ENCODE results near the gene RAPGEF1.

The RAPGEF1 gene

GRCh38 chr9:131636593-131636992 is 103.3 kb downstream of the RAPGEF1 start:
- peak in 1 of 3 donors; percentile 24 for DNase-seq
- POLR2A ChIA-PET: interaction anchor here (1.4 kb wide), 1 partner anchor 20 kb away, joined by 3 read pairs; no protein-coding TSS in a partner anchor
- Histone ChIP-seq H3K9me3 (ENCODE audit: control extremely low read depth in 1 of 5, control insufficient read depth in 4 of 5, insufficient read depth in 2 of 5, low read depth in 1 of 5, low read length in 4 of 5) (no peaks in the 10 kb centered on the region), H3K4me3 (ENCODE audit: control insufficient read depth in 1 of 7, extremely low read depth in 1 of 7, insufficient read depth in 4 of 7, low read depth in 2 of 7, low read length in 6 of 7) (no peak overlapping the region), H3K4me1 (ENCODE audit: control extremely low read depth in 1 of 4, control insufficient read depth in 4 of 4, insufficient read depth in 4 of 4, low read length in 3 of 4) (peaks cover 5 to 15% (median 12%) of the 10 kb centered on the region in 4 experiments), H3K27ac (ENCODE audit: insufficient read depth in 1 of 2, low read depth in 1 of 2, low read length in 2 of 2, poor library complexity in 1 of 2, severe bottlenecking in 2 of 2) (peak overlapping the region in 1 of 2 experiments; percentile 69), H3K27me3 (replicated peaks in 2 of 5; ENCODE audit: control insufficient read depth in 4 of 5, insufficient read depth in 5 of 5, low read length in 4 of 5) (no peaks in the 10 kb centered on the region), H3K36me3 (ENCODE audit: control insufficient read depth in 4 of 4, insufficient read depth in 4 of 4, low read length in 3 of 4) (peaks cover 4 to 52% (median 18%) of the 10 kb centered on the region in 4 experiments)
- 91% methylated on average over 3 of the region's 6 CpGs for WGBS (ENCODE audit: insufficient coverage)
- CTCF ChIA-PET: interaction anchor here (0.8 to 4.0 kb wide), 4 partner anchors 11 to 23 kb away, joined by 3 to 11 read pairs (median 4); no protein-coding TSS in a partner anchor

- ChIA-PET POLR2A (interaction anchor here (1.3 to 1.4 kb wide), 2 partner anchors 21 to 103 kb away, joined by 3 to 6 read pairs; partner anchors contain the start of gene RAPGEF1), CTCF (interaction anchor here (0.7 to 4.0 kb wide), 9 partner anchors 14 to 113 kb away, joined by 3 to 11 read pairs (median 3); partner anchors contain the start of gene RAPGEF1)
- no peak for DNase-seq
- H3K4me1 ChIP-seq (ENCODE audit: control extremely low read depth in 1 of 4, control insufficient read depth in 4 of 4, insufficient read depth in 4 of 4, low read length in 3 of 4): peaks cover 5 to 20% (median 12%) of the 10 kb centered on the region in 4 experiments
- WGBS (ENCODE audit: insufficient coverage): 96% methylated on average over 3 of the region's 5 CpGs
- H3K9me3 ChIP-seq (ENCODE audit: control extremely low read depth in 1 of 5, control insufficient read depth in 4 of 5, insufficient read depth in 2 of 5, low read depth in 1 of 5, low read length in 4 of 5): no peaks in the 10 kb centered on the region
- H3K27me3 ChIP-seq (replicated peaks in 2 of 5; ENCODE audit: control insufficient read depth in 4 of 5, insufficient read depth in 5 of 5, low read length in 4 of 5): no peaks in the 10 kb centered on the region
- no peak overlapping the region for H3K4me3 ChIP-seq (ENCODE audit: control insufficient read depth in 1 of 7, extremely low read depth in 1 of 7, insufficient read depth in 4 of 7, low read depth in 2 of 7, low read length in 6 of 7)
- H3K27ac ChIP-seq (ENCODE audit: insufficient read depth in 1 of 2, low read depth in 1 of 2, low read length in 2 of 2, poor library complexity in 1 of 2, severe bottlenecking in 2 of 2): peak overlapping the region in 1 of 2 experiments; percentile 69
- peaks cover 4 to 45% (median 17%) of the 10 kb centered on the region in 4 experiments for H3K36me3 ChIP-seq (ENCODE audit: control insufficient read depth in 4 of 4, insufficient read depth in 4 of 4, low read length in 3 of 4)
Measured at GRCh38 chr9:131635892-131636291, 104.0 kb downstream of the RAPGEF1 start.

GRCh38 chr9:131635285-131635684 is 104.6 kb downstream of the RAPGEF1 start:
- DNase-seq: peak; percentile 91 to 96 (median 96)
- Histone ChIP-seq H3K27ac (ENCODE audit: insufficient read depth in 1 of 2, low read depth in 1 of 2, low read length in 2 of 2, poor library complexity in 1 of 2, severe bottlenecking in 2 of 2) (peak overlapping the region in 1 of 2 experiments; percentile 69), H3K27me3 (replicated peaks in 2 of 5; ENCODE audit: control insufficient read depth in 4 of 5, insufficient read depth in 5 of 5, low read length in 4 of 5) (no peaks in the 10 kb centered on the region), H3K36me3 (ENCODE audit: control insufficient read depth in 4 of 4, insufficient read depth in 4 of 4, low read length in 3 of 4) (peaks cover 7 to 43% (median 17%) of the 10 kb centered on the region in 4 experiments), H3K4me1 (ENCODE audit: control extremely low read depth in 1 of 4, control insufficient read depth in 4 of 4, insufficient read depth in 4 of 4, low read length in 3 of 4) (peaks cover 7 to 26% (median 14%) of the 10 kb centered on the region in 4 experiments), H3K9me3 (ENCODE audit: control extremely low read depth in 1 of 5, control insufficient read depth in 4 of 5, insufficient read depth in 2 of 5, low read depth in 1 of 5, low read length in 4 of 5) (no peaks in the 10 kb centered on the region), H3K4me3 (ENCODE audit: control insufficient read depth in 1 of 7, extremely low read depth in 1 of 7, insufficient read depth in 4 of 7, low read depth in 2 of 7, low read length in 6 of 7) (no peak overlapping the region)
- ChIA-PET CTCF (interaction anchor here (0.7 to 4.0 kb wide), 11 partner anchors 15 to 114 kb away, joined by 3 to 11 read pairs (median 4); partner anchors contain the start of gene RAPGEF1), POLR2A (interaction anchor here (1.3 kb wide), 1 partner anchor 104 kb away, joined by 6 read pairs; the partner anchor contains the start of gene RAPGEF1)
- WGBS (ENCODE audit: insufficient coverage): 5% methylated on average over 4 of the region's 6 CpGs

GRCh38 chr9:131633491-131634031 is 106.3 kb downstream of the RAPGEF1 start:
- ChIA-PET POLR2A (no interaction called here), CTCF (interaction anchor here (1.0 to 4.0 kb wide), 3 partner anchors 9 to 98 kb away, joined by 3 to 11 read pairs (median 4); no protein-coding TSS in a partner anchor)
- H3K4me3 ChIP-seq (ENCODE audit: control insufficient read depth in 1 of 7, extremely low read depth in 1 of 7, insufficient read depth in 4 of 7, low read depth in 2 of 7, low read length in 6 of 7): no peak overlapping the region
- WGBS (ENCODE audit: insufficient coverage): 99% methylated on average over 9 of the region's 9 CpGs
- peaks cover 8 to 31% (median 14%) of the 10 kb centered on the region in 4 experiments for H3K4me1 ChIP-seq (ENCODE audit: control extremely low read depth in 1 of 4, control insufficient read depth in 4 of 4, insufficient read depth in 4 of 4, low read length in 3 of 4)
- H3K27ac ChIP-seq (ENCODE audit: insufficient read depth in 1 of 2, low read depth in 1 of 2, low read length in 2 of 2, poor library complexity in 1 of 2, severe bottlenecking in 2 of 2): no peak overlapping the region
- no peaks in the 10 kb centered on the region for H3K27me3 ChIP-seq (replicated peaks in 2 of 5; ENCODE audit: control insufficient read depth in 4 of 5, insufficient read depth in 5 of 5, low read length in 4 of 5)
- no peak for DNase-seq
- no peaks in the 10 kb centered on the region for H3K9me3 ChIP-seq (ENCODE audit: control extremely low read depth in 1 of 5, control insufficient read depth in 4 of 5, insufficient read depth in 2 of 5, low read depth in 1 of 5, low read length in 4 of 5)
- peaks cover 10 to 43% (median 14%) of the 10 kb centered on the region in 4 experiments for H3K36me3 ChIP-seq (ENCODE audit: control insufficient read depth in 4 of 4, insufficient read depth in 4 of 4, low read length in 3 of 4)

- H3K4me3 ChIP-seq (ENCODE audit: control insufficient read depth in 1 of 7, extremely low read depth in 1 of 7, insufficient read depth in 4 of 7, low read depth in 2 of 7, low read length in 6 of 7): no peak overlapping the region
- ChIA-PET POLR2A (no interaction called here), CTCF (interaction anchor here (1.0 to 2.4 kb wide), 2 partner anchors 11 to 21 kb away, joined by 3 to 6 read pairs; no protein-coding TSS in a partner anchor)
- H3K27me3 ChIP-seq (replicated peaks in 2 of 5; ENCODE audit: control insufficient read depth in 4 of 5, insufficient read depth in 5 of 5, low read length in 4 of 5): no peaks in the 10 kb centered on the region
- WGBS (ENCODE audit: insufficient coverage): 88% methylated on average over 13 of the region's 13 CpGs
- no peak for DNase-seq
- H3K27ac ChIP-seq (ENCODE audit: insufficient read depth in 1 of 2, low read depth in 1 of 2, low read length in 2 of 2, poor library complexity in 1 of 2, severe bottlenecking in 2 of 2): no peak overlapping the region
- H3K36me3 ChIP-seq (ENCODE audit: control insufficient read depth in 4 of 4, insufficient read depth in 4 of 4, low read length in 3 of 4): peaks cover 5 to 33% (median 15%) of the 10 kb centered on the region in 4 experiments
- peaks cover 8 to 40% (median 14%) of the 10 kb centered on the region in 4 experiments for H3K4me1 ChIP-seq (ENCODE audit: control extremely low read depth in 1 of 4, control insufficient read depth in 4 of 4, insufficient read depth in 4 of 4, low read length in 3 of 4)
- H3K9me3 ChIP-seq (ENCODE audit: control extremely low read depth in 1 of 5, control insufficient read depth in 4 of 5, insufficient read depth in 2 of 5, low read depth in 1 of 5, low read length in 4 of 5): no peaks in the 10 kb centered on the region
Measured at GRCh38 chr9:131631306-131631705, 108.6 kb downstream of the RAPGEF1 start.

GRCh38 chr9:131630205-131630831 is 109.6 kb downstream of the RAPGEF1 start:
- POLR2A ChIA-PET: no interaction called here

More at GRCh38 chr9:131630205-131630831, 109.6 kb downstream of the RAPGEF1 start:
- Histone ChIP-seq H3K4me3 (ENCODE audit: control insufficient read depth in 1 of 7, extremely low read depth in 1 of 7, insufficient read depth in 4 of 7, low read depth in 2 of 7, low read length in 6 of 7) (no peak overlapping the region), H3K4me1 (ENCODE audit: control extremely low read depth in 1 of 4, control insufficient read depth in 4 of 4, insufficient read depth in 4 of 4, low read length in 3 of 4) (peaks cover 7 to 32% (median 9%) of the 10 kb centered on the region in 4 experiments), H3K36me3 (ENCODE audit: control insufficient read depth in 4 of 4, insufficient read depth in 4 of 4, low read length in 3 of 4) (peaks cover 8 to 38% (median 20%) of the 10 kb centered on the region in 4 experiments), H3K27me3 (replicated peaks in 2 of 5; ENCODE audit: control insufficient read depth in 4 of 5, insufficient read depth in 5 of 5, low read length in 4 of 5) (no peaks in the 10 kb centered on the region), H3K27ac (ENCODE audit: insufficient read depth in 1 of 2, low read depth in 1 of 2, low read length in 2 of 2, poor library complexity in 1 of 2, severe bottlenecking in 2 of 2) (no peak overlapping the region), H3K9me3 (ENCODE audit: control extremely low read depth in 1 of 5, control insufficient read depth in 4 of 5, insufficient read depth in 2 of 5, low read depth in 1 of 5, low read length in 4 of 5) (no peaks in the 10 kb centered on the region)
- CTCF ChIA-PET: interaction anchor here (1.0 to 2.4 kb wide), 6 partner anchors 12 to 113 kb away, joined by 3 to 6 read pairs (median 4); no protein-coding TSS in a partner anchor
- 87% methylated on average over 10 of the region's 15 CpGs for WGBS (ENCODE audit: insufficient coverage)
- DNase-seq: peak in 1 of 3 donors; percentile 15

All from common myeloid progenitor, CD34-positive (primary cell).